GM08714 (cell line): ENCODE results near the gene DNAJB2.
"Not testable (repeated sequence)": the region's sequence is repeated elsewhere in the genome, so short reads cannot be mapped to it uniquely, and the experiment has no call there.

Experiments used
- H3K4me3 ChIP-seq: fragments of 200-500 bp; sonication (Bioruptor generic); 2 replicates; pipeline ENCODE4 v1.5.1; 2014; ENCODE audit warnings: mild to moderate bottlenecking, low read length, inconsistent platforms
- ZNF274 ChIP-seq: IDR thresholded peaks from 2 replicates; pipeline ENCODE4 v1.6.1; 2012; ENCODE audit warnings: mild to moderate bottlenecking, low read depth, low read length

Gene DNAJB2

GRCh38 chr2:219285373-219285735, 6.2 kb downstream of the DNAJB2 start:
- H3K4me3 ChIP-seq, result no peak overlapping the region
- no peak for TF ChIP-seq ZNF274

GRCh38 chr2:219285894-219286425, 6.8 kb downstream of the DNAJB2 start:
- H3K4me3 ChIP-seq, result no peak overlapping the region
- TF ChIP-seq ZNF274, result no peak

GRCh38 chr2:219286436-219287115, 7.4 kb downstream of the DNAJB2 start:
- H3K4me3 ChIP-seq, result no peak overlapping the region
- TF ChIP-seq ZNF274, result no peak

- H3K4me3 ChIP-seq, result not testable (repeated sequence)
These were observed 7.9 kb downstream of the DNAJB2 start for GRCh38 chr2:219287116-219287440.

- no peak for TF ChIP-seq ZNF274
- H3K4me3 ChIP-seq, result no peak overlapping the region
These were observed 8.6 kb downstream of the DNAJB2 start for GRCh38 chr2:219287580-219288265.

GRCh38 chr2:219289195-219289536, 10.0 kb downstream of the DNAJB2 start:
- TF ChIP-seq ZNF274, result no peak
- H3K4me3 ChIP-seq, result no peak overlapping the region

GRCh38 chr2:219289537-219290361, 10.6 kb downstream of the DNAJB2 start:
- TF ChIP-seq ZNF274, result no peak
- no peak overlapping the region for H3K4me3 ChIP-seq

- no peak for TF ChIP-seq ZNF274
- no peak overlapping the region for H3K4me3 ChIP-seq
These were observed 11.4 kb downstream of the DNAJB2 start for GRCh38 chr2:219290381-219291171.

- H3K4me3 ChIP-seq, result no peak overlapping the region
- no peak for TF ChIP-seq ZNF274
These were observed 12.2 kb downstream of the DNAJB2 start for GRCh38 chr2:219291394-219291793.

GRCh38 chr2:219291910-219292490, 12.8 kb downstream of the DNAJB2 start:
- no peak for TF ChIP-seq ZNF274
- H3K4me3 ChIP-seq, result no peak overlapping the region

GRCh38 chr2:219292616-219293015, 13.4 kb downstream of the DNAJB2 start:
- TF ChIP-seq ZNF274, result no peak
- H3K4me3 ChIP-seq, result no peak overlapping the region

- no peak for TF ChIP-seq ZNF274
- no peak overlapping the region for H3K4me3 ChIP-seq
These were observed 14.6 kb downstream of the DNAJB2 start for GRCh38 chr2:219293736-219294231.
